GM21528 (cell line): ENCODE measurements around the gene COBLL1.

Experiments used
- ATAC-seq: cut with Tn5 transposase; IDR thresholded peaks from one replicate; pipeline ENCODE4 v1.9.1; 2021; ENCODE audit warnings: mild to moderate bottlenecking, moderate library complexity; ENCODE audit not compliant: unreplicated experiment, low FRiP score

COBLL1 gene

GRCh38 chr2:164655336-164655735, 186.3 kb downstream of the COBLL1 start:
- no peak for ATAC-seq

GRCh38 chr2:164651361-164651760, 190.3 kb downstream of the COBLL1 start:
- no peak for ATAC-seq

- ATAC-seq = no peak
Observed at GRCh38 chr2:164644036-164644700, 197.5 kb downstream of the COBLL1 start.

GRCh38 chr2:164642946-164643555, 198.6 kb downstream of the COBLL1 start:
- no peak for ATAC-seq

GRCh38 chr2:164642268-164642667, 199.4 kb downstream of the COBLL1 start:
- no peak for ATAC-seq
